Endometrium (tissue), 2 donors: ENCODE data around the gene TBC1D5.
"Not testable (repeated sequence)": the region's sequence is repeated elsewhere in the genome, so short reads cannot be mapped to it uniquely, and the experiment has no call there.

ENCODE experiments used
- FAIRE-seq: peaks from 2 replicates; lab custom pipeline; 2012; peaks lifted over from hg19 to GRCh38; lab: Jason Lieb, UNC
- donor health status: control.
- donor health status: control.

TBC1D5 gene

GRCh38 chr3:17707813-17708543, 34.5 kb downstream of the TBC1D5 start:
- FAIRE-seq: no peak

- not testable (repeated sequence) for FAIRE-seq
These were observed 36.4 kb downstream of the TBC1D5 start for GRCh38 chr3:17705991-17706390.

GRCh38 chr3:17699815-17700214, 42.6 kb downstream of the TBC1D5 start:
- FAIRE-seq: not testable (repeated sequence)

- FAIRE-seq: not testable (repeated sequence)
These were observed 46.8 kb downstream of the TBC1D5 start for GRCh38 chr3:17695665-17696064.

- FAIRE-seq: not testable (repeated sequence)
These were observed 48.8 kb downstream of the TBC1D5 start for GRCh38 chr3:17693670-17693999.

- not testable (repeated sequence) for FAIRE-seq
These were observed 49.4 kb downstream of the TBC1D5 start for GRCh38 chr3:17692846-17693669.

- FAIRE-seq: no peak
These were observed 54.9 kb downstream of the TBC1D5 start for GRCh38 chr3:17687566-17687965.

GRCh38 chr3:17686613-17687012, 55.8 kb downstream of the TBC1D5 start:
- FAIRE-seq: no peak

GRCh38 chr3:17683542-17684207, 58.8 kb downstream of the TBC1D5 start:
- no peak for FAIRE-seq

GRCh38 chr3:17680530-17680929, 61.9 kb downstream of the TBC1D5 start:
- FAIRE-seq: no peak

GRCh38 chr3:17678116-17678741, 64.2 kb downstream of the TBC1D5 start:
- no peak for FAIRE-seq

- no peak for FAIRE-seq
These were observed 68.2 kb downstream of the TBC1D5 start for GRCh38 chr3:17674082-17674686.

GRCh38 chr3:17672506-17672905, 69.9 kb downstream of the TBC1D5 start:
- peak; percentile 95 for FAIRE-seq

GRCh38 chr3:17670749-17671148, 71.7 kb downstream of the TBC1D5 start:
- no peak for FAIRE-seq

GRCh38 chr3:17664923-17665322, 77.5 kb downstream of the TBC1D5 start:
- no peak for FAIRE-seq

- no peak for FAIRE-seq
These were observed 86.2 kb downstream of the TBC1D5 start for GRCh38 chr3:17656264-17656663.

- no peak for FAIRE-seq
These were observed 86.7 kb downstream of the TBC1D5 start for GRCh38 chr3:17655743-17656142.

GRCh38 chr3:17649748-17650147, 92.7 kb downstream of the TBC1D5 start:
- not testable (repeated sequence) for FAIRE-seq

GRCh38 chr3:17648630-17649355, 93.6 kb downstream of the TBC1D5 start:
- FAIRE-seq: not testable (repeated sequence)

- FAIRE-seq: peak; percentile 68
These were observed 97.2 kb downstream of the TBC1D5 start for GRCh38 chr3:17645074-17645698.

- no peak for FAIRE-seq
These were observed 98.7 kb downstream of the TBC1D5 start for GRCh38 chr3:17643691-17644090.
